ENCODE measurements around the gene PALLD. TPM values are rescaled to one million over a fixed set of nuclear protein-coding genes. Genes with fewer than 3 reads are reported as not detected.

Gene PALLD
- total RNA-seq, 1 experiment from 2014 or later: 23.7 TPM

DNA sequence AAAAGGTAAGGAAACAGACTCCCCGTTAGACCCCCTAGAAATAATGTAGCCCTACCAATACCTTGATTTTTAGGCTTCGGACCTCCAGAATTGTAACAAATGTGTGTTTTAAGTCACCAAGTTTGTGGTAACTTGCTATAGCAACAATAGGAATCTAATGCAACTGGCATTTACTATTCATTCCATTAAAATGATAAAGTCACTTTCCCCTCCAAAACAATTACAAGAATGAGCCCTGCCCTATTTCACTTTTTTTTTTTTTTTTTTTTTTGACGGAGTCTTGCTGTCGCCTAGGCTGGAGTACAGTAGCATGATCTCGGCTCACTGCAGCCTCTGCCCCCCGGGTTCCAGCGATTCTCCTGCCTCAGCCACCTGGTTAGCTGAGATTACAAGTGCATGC lies 13.0 kb upstream of the PALLD start:
- H3K27ac Mint-ChIP-seq: no peak overlapping the region
- peaks cover 10% of the 10 kb centered on the region for H3K4me1 Mint-ChIP-seq
- ATAC-seq (no peak), DNase-seq (ENCODE audit: low spot score) (no peak)
- TF ChIP-seq ZNF671 (CRISPR knock-in tag; IDR thresholded peaks at IDR 0.05) (no peak), ATF1 (CRISPR knock-in tag; IDR thresholded peaks at IDR 0.05) (no peak), ZNF219 (CRISPR knock-in tag; IDR thresholded peaks at IDR 0.05; ENCODE audit: borderline replicate concordance) (no peak), EMX1 (CRISPR knock-in tag; IDR thresholded peaks at IDR 0.05) (no peak), ELF4 (CRISPR knock-in tag; IDR thresholded peaks at IDR 0.05; ENCODE audit: low read depth) (no peak), ESRRA (CRISPR knock-in tag; IDR thresholded peaks at IDR 0.05; ENCODE audit: borderline replicate concordance) (no peak), FOXJ3 (CRISPR knock-in tag; IDR thresholded peaks at IDR 0.05; ENCODE audit: borderline replicate concordance) (no peak), KAT7 (CRISPR knock-in tag; IDR thresholded peaks at IDR 0.05; ENCODE audit: borderline replicate concordance) (no peak), ZNF532 (CRISPR knock-in tag; IDR thresholded peaks at IDR 0.05; ENCODE audit: borderline replicate concordance) (no peak), PRRX2 (CRISPR knock-in tag; IDR thresholded peaks at IDR 0.05) (no peak), NFE2L1 (CRISPR knock-in tag; IDR thresholded peaks at IDR 0.05) (no peak), NR1H2 (CRISPR knock-in tag; IDR thresholded peaks at IDR 0.05) (no peak)
- TF ChIP-seq, protein P1, sequence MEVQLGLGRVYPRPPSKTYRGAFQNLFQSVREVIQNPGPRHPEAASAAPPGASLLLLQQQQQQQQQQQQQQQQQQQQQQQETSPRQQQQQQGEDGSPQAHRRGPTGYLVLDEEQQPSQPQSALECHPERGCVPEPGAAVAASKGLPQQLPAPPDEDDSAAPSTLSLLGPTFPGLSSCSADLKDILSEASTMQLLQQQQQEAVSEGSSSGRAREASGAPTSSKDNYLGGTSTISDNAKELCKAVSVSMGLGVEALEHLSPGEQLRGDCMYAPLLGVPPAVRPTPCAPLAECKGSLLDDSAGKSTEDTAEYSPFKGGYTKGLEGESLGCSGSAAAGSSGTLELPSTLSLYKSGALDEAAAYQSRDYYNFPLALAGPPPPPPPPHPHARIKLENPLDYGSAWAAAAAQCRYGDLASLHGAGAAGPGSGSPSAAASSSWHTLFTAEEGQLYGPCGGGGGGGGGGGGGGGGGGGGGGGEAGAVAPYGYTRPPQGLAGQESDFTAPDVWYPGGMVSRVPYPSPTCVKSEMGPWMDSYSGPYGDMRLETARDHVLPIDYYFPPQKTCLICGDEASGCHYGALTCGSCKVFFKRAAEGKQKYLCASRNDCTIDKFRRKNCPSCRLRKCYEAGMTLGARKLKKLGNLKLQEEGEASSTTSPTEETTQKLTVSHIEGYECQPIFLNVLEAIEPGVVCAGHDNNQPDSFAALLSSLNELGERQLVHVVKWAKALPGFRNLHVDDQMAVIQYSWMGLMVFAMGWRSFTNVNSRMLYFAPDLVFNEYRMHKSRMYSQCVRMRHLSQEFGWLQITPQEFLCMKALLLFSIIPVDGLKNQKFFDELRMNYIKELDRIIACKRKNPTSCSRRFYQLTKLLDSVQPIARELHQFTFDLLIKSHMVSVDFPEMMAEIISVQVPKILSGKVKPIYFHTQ (CRISPR knock-in tag; IDR thresholded peaks at IDR 0.05): no peak
- TF ChIP-seq, protein P2, sequence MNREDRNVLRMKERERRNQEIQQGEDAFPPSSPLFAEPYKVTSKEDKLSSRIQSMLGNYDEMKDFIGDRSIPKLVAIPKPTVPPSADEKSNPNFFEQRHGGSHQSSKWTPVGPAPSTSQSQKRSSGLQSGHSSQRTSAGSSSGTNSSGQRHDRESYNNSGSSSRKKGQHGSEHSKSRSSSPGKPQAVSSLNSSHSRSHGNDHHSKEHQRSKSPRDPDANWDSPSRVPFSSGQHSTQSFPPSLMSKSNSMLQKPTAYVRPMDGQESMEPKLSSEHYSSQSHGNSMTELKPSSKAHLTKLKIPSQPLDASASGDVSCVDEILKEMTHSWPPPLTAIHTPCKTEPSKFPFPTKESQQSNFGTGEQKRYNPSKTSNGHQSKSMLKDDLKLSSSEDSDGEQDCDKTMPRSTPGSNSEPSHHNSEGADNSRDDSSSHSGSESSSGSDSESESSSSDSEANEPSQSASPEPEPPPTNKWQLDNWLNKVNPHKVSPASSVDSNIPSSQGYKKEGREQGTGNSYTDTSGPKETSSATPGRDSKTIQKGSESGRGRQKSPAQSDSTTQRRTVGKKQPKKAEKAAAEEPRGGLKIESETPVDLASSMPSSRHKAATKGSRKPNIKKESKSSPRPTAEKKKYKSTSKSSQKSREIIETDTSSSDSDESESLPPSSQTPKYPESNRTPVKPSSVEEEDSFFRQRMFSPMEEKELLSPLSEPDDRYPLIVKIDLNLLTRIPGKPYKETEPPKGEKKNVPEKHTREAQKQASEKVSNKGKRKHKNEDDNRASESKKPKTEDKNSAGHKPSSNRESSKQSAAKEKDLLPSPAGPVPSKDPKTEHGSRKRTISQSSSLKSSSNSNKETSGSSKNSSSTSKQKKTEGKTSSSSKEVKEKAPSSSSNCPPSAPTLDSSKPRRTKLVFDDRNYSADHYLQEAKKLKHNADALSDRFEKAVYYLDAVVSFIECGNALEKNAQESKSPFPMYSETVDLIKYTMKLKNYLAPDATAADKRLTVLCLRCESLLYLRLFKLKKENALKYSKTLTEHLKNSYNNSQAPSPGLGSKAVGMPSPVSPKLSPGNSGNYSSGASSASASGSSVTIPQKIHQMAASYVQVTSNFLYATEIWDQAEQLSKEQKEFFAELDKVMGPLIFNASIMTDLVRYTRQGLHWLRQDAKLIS (CRISPR knock-in tag; IDR thresholded peaks at IDR 0.05; ENCODE audit: borderline replicate concordance): no peak
- TF ChIP-seq, protein P3, sequence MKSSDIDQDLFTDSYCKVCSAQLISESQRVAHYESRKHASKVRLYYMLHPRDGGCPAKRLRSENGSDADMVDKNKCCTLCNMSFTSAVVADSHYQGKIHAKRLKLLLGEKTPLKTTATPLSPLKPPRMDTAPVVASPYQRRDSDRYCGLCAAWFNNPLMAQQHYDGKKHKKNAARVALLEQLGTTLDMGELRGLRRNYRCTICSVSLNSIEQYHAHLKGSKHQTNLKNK (CRISPR knock-in tag; IDR thresholded peaks at IDR 0.05): no peak
- TF ChIP-seq, protein P4, sequence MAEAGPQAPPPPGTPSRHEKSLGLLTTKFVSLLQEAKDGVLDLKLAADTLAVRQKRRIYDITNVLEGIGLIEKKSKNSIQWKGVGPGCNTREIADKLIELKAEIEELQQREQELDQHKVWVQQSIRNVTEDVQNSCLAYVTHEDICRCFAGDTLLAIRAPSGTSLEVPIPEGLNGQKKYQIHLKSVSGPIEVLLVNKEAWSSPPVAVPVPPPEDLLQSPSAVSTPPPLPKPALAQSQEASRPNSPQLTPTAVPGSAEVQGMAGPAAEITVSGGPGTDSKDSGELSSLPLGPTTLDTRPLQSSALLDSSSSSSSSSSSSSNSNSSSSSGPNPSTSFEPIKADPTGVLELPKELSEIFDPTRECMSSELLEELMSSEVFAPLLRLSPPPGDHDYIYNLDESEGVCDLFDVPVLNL (CRISPR knock-in tag; IDR thresholded peaks at IDR 0.05; ENCODE audit: borderline replicate concordance, low read depth): no peak
- no peaks in the 10 kb centered on the region; the same call in 1 of the 2 replicates for H3K9me3 Mint-ChIP-seq
- no peaks in the 10 kb centered on the region for H3K36me3 Mint-ChIP-seq
- no peak overlapping the region for H3K4me3 Mint-ChIP-seq
- peaks cover 31% of the 10 kb centered on the region for H3K27me3 Mint-ChIP-seq (ENCODE audit: low read depth)
- ChIA-PET CTCF (no interaction called here), POLR2A (no interaction called here)

Data from WTC11 (cell line).